Measurements from ENCODE around the gene PRELID1. TPM values are rescaled to one million over a fixed set of nuclear protein-coding genes. Genes with fewer than 3 reads are reported as not detected.

PRELID1 gene
- total RNA-seq, 1 donor from 2014 or later, result 49.8 TPM

GRCh38 chr5:177349762-177350161, 46.2 kb downstream of the PRELID1 start:
- DNase-seq (ENCODE audit: low spot score), result peak; percentile 41
- intact Hi-C loops (cut with DNase I), result no loop called here

- DNase-seq (ENCODE audit: low spot score), result no peak
- intact Hi-C loops (cut with DNase I), result no loop called here
Observed at GRCh38 chr5:177350776-177351391, 47.3 kb downstream of the PRELID1 start.

DNA sequence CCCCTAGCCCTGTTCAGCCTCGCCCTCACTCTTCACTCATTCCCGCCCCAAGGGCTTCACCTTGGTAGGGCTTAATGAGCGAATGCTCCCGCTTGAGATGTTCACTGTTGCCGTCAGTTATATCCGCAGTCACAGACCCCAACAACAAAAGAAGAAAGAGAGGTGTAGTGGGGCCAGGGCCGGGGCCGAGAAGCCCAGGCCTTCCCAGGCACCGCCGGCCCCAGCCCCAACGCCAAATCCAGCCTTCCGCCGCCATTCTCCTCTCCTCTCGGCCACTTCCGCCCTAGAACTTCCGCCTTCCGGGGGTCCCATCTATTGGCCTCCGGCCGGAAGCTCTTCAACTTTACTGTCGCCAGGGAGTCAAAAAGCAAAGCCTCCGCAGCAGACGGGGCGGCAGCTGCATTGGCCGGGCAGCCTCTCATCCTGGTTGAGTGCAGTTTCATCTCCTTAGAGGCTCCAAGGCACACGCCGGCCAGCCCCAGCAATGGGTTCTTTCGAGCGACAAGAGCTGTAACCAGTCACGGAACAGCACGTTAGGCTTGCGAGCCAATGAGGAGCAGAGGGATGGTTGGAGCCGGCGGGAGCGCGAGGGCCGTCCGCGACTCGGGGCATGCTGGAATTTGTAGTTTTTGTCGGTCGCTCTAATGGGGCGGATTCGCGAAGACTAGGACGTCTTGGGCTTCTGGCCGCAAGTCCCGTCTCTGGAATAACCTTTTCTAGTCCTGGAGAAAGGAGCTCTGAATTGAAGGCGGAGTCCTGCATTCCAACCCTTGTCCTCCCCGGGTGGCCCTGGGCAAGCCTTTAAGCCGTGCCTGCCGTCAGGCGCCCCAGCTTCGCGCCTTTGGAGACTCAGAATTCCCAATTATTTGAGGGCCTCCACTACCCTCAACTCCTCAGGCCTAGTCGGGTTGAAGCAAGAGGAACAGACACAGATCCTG, 48.1 kb downstream of the PRELID1 start, which contains the start of gene LMAN2:
Gene LMAN2, minus strand, starts transcription at position 277 of the 938 bp plus-strand sequence. Its CDS starts 21 bp downstream, at position 256.
- DNase-seq (ENCODE audit: low spot score), result peak; percentile 97
- intact Hi-C loops (cut with DNase I), result no loop called here

- DNase-seq (ENCODE audit: low spot score), result no peak
- intact Hi-C loops (cut with DNase I), result no loop called here
Observed at GRCh38 chr5:177353093-177353492, 49.5 kb downstream of the PRELID1 start.

GRCh38 chr5:177354256-177354655, 50.7 kb downstream of the PRELID1 start:
- no peak for DNase-seq (ENCODE audit: low spot score)
- intact Hi-C loops (cut with DNase I), result no loop called here

- DNase-seq (ENCODE audit: low spot score), result no peak
- intact Hi-C loops (cut with DNase I), result no loop called here
Observed at GRCh38 chr5:177354711-177355110, 51.1 kb downstream of the PRELID1 start.

DNA sequence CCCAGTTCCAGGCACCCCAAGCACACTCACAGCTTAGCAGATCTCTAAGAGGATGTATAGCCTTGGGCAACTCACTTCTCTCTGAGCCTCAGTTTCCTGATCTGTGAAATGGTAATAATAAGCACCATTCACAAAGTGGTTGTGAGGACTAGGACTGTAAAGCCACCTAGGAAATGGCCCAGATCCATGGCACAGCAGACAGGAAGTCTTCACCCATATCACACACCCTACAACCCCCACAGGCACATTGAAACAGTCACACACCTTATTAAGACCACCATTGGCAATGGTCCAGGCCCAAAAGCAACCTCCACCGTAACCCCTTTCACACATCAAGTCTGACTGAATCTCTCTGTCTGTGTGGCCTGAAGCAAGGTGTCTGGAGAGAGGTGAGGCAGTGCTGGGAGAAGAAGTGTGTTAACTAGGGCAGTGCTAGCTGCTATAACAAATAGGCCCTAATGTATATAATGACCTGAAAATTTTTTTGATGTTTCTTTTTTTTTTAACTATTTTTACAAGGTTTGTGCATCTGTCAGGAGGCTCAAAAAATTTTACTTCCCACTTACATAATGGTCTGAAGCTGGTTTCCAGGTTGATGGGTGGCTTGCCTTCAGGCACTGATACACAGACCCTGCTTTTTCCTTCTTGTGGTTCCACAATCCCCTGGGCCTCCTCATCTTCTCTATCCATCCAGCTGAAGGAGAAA, 51.7 kb downstream of the PRELID1 start:
- intact Hi-C loops (cut with DNase I), result no loop called here
- DNase-seq (ENCODE audit: low spot score), result no peak

- DNase-seq (ENCODE audit: low spot score), result no peak
- intact Hi-C loops (cut with DNase I), result no loop called here
Observed at GRCh38 chr5:177355868-177356168, 52.2 kb downstream of the PRELID1 start.

Other genes with a start within 250 kb of the PRELID1 start
- 0.40 TPM for gene FGFR4, start 216.9 kb upstream of the PRELID1 start, total RNA-seq
- gene NSD1, start 170.0 kb upstream of the PRELID1 start, total RNA-seq, result 53.9 TPM
- gene RAB24, start 80 bp upstream of the PRELID1 start, total RNA-seq, result 19.0 TPM
- 1.9 TPM for gene MXD3, start 8.1 kb downstream of the PRELID1 start, total RNA-seq
- gene LMAN2, start 47.9 kb downstream of the PRELID1 start, total RNA-seq, result 67.5 TPM
- gene RGS14, start 54.1 kb downstream of the PRELID1 start, total RNA-seq, result 4.3 TPM
- gene SLC34A1, start 80.6 kb downstream of the PRELID1 start, total RNA-seq, result not detected
- gene PFN3, start 96.9 kb downstream of the PRELID1 start, total RNA-seq, result not detected
- not detected for gene F12, start 105.8 kb downstream of the PRELID1 start, total RNA-seq
- 20.2 TPM for gene GRK6, start 122.9 kb downstream of the PRELID1 start, total RNA-seq
- 5.1 TPM for gene PRR7, start 143.0 kb downstream of the PRELID1 start, total RNA-seq
- 27.5 TPM for gene DBN1, start 169.8 kb downstream of the PRELID1 start, total RNA-seq
- gene PDLIM7, start 193.8 kb downstream of the PRELID1 start, total RNA-seq, result 133 TPM
- gene DOK3, start 206.0 kb downstream of the PRELID1 start, total RNA-seq, result 4.7 TPM
- gene DDX41, start 213.2 kb downstream of the PRELID1 start, total RNA-seq, result 37.9 TPM